H9 (cell line): ENCODE measurements around the gene GCHFR. TPM values are rescaled to one million over a fixed set of nuclear protein-coding genes. Genes with fewer than 3 reads are reported as not detected.

ENCODE experiments used
- DNase-seq: peaks from one replicate; pipeline ENCODE4 v3.0.0-alpha.2; 2017
- H2AFZ ChIP-seq: one replicate; pipeline ENCODE4 v1.6.1; 2013; ENCODE audit warnings: mild to moderate bottlenecking, low read length, control low read depth, moderate library complexity
- H2AK5ac ChIP-seq: 2 replicates; pipeline ENCODE4 v1.6.1; 2013; ENCODE audit warnings: low read length, control low read depth, mixed read lengths; ENCODE audit not compliant: insufficient read length
- H2BK120ac ChIP-seq: one replicate; pipeline ENCODE4 v1.6.1; 2013; ENCODE audit warnings: low read depth, mild to moderate bottlenecking, low read length, control low read depth, inconsistent platforms; ENCODE audit not compliant: poor library complexity, severe bottlenecking
- H2BK12ac ChIP-seq: 2 replicates; pipeline ENCODE4 v1.6.1; 2013; ENCODE audit warnings: low read length, control low read depth, mixed read lengths, low read depth; ENCODE audit not compliant: insufficient read length
- H2BK15ac ChIP-seq: 2 replicates; pipeline ENCODE4 v1.6.1; 2013; ENCODE audit warnings: low read depth, low read length, control low read depth
- H2BK20ac ChIP-seq: one replicate; pipeline ENCODE4 v1.6.1; 2013; ENCODE audit warnings: low read depth, mild to moderate bottlenecking, low read length, control low read depth, inconsistent platforms; ENCODE audit not compliant: poor library complexity, severe bottlenecking
- H2BK5ac ChIP-seq: 2 replicates; pipeline ENCODE4 v1.6.1; 2013; ENCODE audit warnings: low read length, control low read depth, mixed read lengths; ENCODE audit not compliant: insufficient read length
- H3K14ac ChIP-seq: 2 replicates; pipeline ENCODE4 v1.6.1; 2013; ENCODE audit warnings: low read length, control low read depth; ENCODE audit not compliant: insufficient read depth
- H3K18ac ChIP-seq: 2 replicates; pipeline ENCODE4 v1.6.1; 2013; ENCODE audit warnings: low read depth, mild to moderate bottlenecking, mixed read lengths, low read length, control low read depth; ENCODE audit not compliant: insufficient read length
- H3K23ac ChIP-seq: 2 replicates; pipeline ENCODE4 v1.6.1; 2013; ENCODE audit warnings: low read length, control low read depth, mixed read lengths, low read depth; ENCODE audit not compliant: insufficient read length
- H3K23me2 ChIP-seq: 2 replicates; pipeline ENCODE4 v1.6.1; 2013; ENCODE audit warnings: low read depth, mild to moderate bottlenecking, mixed read lengths, low read length, control low read depth; ENCODE audit not compliant: insufficient read length, poor library complexity, severe bottlenecking
- H3K27ac ChIP-seq: 2 replicates; pipeline ENCODE4 v1.5.1; 2013; ENCODE audit warnings: low read length, control low read depth, mixed read lengths, low read depth; ENCODE audit not compliant: insufficient read length
- H3K27me3 ChIP-seq: 2 replicates; pipeline ENCODE4 v1.6.1; 2013; ENCODE audit warnings: low read length, control low read depth, inconsistent platforms; ENCODE audit not compliant: insufficient read depth
- H3K4ac ChIP-seq: 2 replicates; pipeline ENCODE4 v1.6.1; 2013; ENCODE audit warnings: low read depth, mild to moderate bottlenecking, control low read depth, inconsistent platforms, low read length, moderate library complexity
- H3K4me1 ChIP-seq: 2 replicates; pipeline ENCODE4 v1.6.1; 2013; ENCODE audit warnings: low read length, control low read depth, inconsistent platforms; ENCODE audit not compliant: insufficient read depth
- H3K4me2 ChIP-seq: 2 replicates; pipeline ENCODE4 v1.6.1; 2013; ENCODE audit warnings: low read length, control low read depth, mixed read lengths; ENCODE audit not compliant: insufficient read length, insufficient read depth
- H3K56ac ChIP-seq: 2 replicates; pipeline ENCODE4 v1.6.1; 2013; ENCODE audit warnings: low read depth, mild to moderate bottlenecking, mixed read lengths, low read length, control low read depth; ENCODE audit not compliant: insufficient read length
- H3K79me1 ChIP-seq: 2 replicates; pipeline ENCODE4 v1.6.1; 2013; ENCODE audit warnings: low read depth, mild to moderate bottlenecking, moderate library complexity, low read length, control low read depth, inconsistent platforms; ENCODE audit not compliant: insufficient read depth, poor library complexity, severe bottlenecking
- H3K79me2 ChIP-seq: 2 replicates; pipeline ENCODE4 v1.6.1; 2013; ENCODE audit warnings: low read length, control low read depth, inconsistent platforms; ENCODE audit not compliant: insufficient read depth
- H3K9ac ChIP-seq: 2 replicates; pipeline ENCODE4 v1.6.1; 2013; ENCODE audit warnings: low read length, control low read depth, mixed read lengths; ENCODE audit not compliant: insufficient read length; ENCODE audit errors: extremely low read depth
- H3K9me3 ChIP-seq: one replicate; pipeline ENCODE4 v1.6.1; 2013; ENCODE audit warnings: low read depth, low read length, inconsistent platforms; ENCODE audit not compliant: control insufficient read depth
- H3T11ph ChIP-seq: one replicate; pipeline ENCODE4 v1.6.1; 2013; ENCODE audit warnings: mild to moderate bottlenecking, low read length, control low read depth, inconsistent platforms
- H4K20me1 ChIP-seq: one replicate; pipeline ENCODE4 v1.6.1; 2013; ENCODE audit not compliant: control insufficient read depth, insufficient read length, insufficient read depth
- H4K5ac ChIP-seq: 2 replicates; pipeline ENCODE4 v1.6.1; 2013; ENCODE audit warnings: low read depth, mild to moderate bottlenecking, mixed read lengths, low read length, control low read depth; ENCODE audit not compliant: insufficient read length
- H4K8ac ChIP-seq: replicated peaks from 2 replicates; pipeline ENCODE4 v1.6.1; 2013; ENCODE audit warnings: low read length, control low read depth, mixed read lengths, low read depth; ENCODE audit not compliant: insufficient read length
- H4K91ac ChIP-seq: 2 replicates; pipeline ENCODE4 v1.6.1; 2013; ENCODE audit warnings: low read depth, mild to moderate bottlenecking, moderate library complexity, mixed read lengths, low read length, control low read depth; ENCODE audit not compliant: insufficient read length
- H3K27ac Mint-ChIP-seq, 3 experiments: 2 replicates in 2 of 3; 3 replicates in 1 of 3; pipeline ENCODE4 v1.8.0; 2020 to 2021; ENCODE audit warnings: mixed read lengths in 3 of 3, mild to moderate bottlenecking in 1 of 3, moderate library complexity in 1 of 3
- H3K27me3 Mint-ChIP-seq: 2 replicates; pipeline ENCODE4 v1.8.0; 2021; ENCODE audit warnings: low read depth, mild to moderate bottlenecking, moderate library complexity, mixed read lengths
- H3K36me3 Mint-ChIP-seq, 3 experiments: 2 replicates in 2 of 3; 3 replicates in 1 of 3; pipeline ENCODE4 v1.8.0; 2020 to 2021; ENCODE audit warnings: low read depth in 3 of 3, mixed read lengths in 3 of 3; ENCODE audit not compliant: insufficient read depth in 1 of 3
- H3K4me1 Mint-ChIP-seq, 2 experiments: 2 replicates each; pipeline ENCODE4 v1.8.0; 2020; ENCODE audit warnings: mixed read lengths in 2 of 2
- H3K4me3 Mint-ChIP-seq, 2 experiments: 2 replicates in 1 of 2; 3 replicates in 1 of 2; pipeline ENCODE4 v1.8.0; 2020 to 2021; ENCODE audit warnings: mild to moderate bottlenecking in 2 of 2, mixed read lengths in 2 of 2, moderate library complexity in 1 of 2
- H3K9me3 Mint-ChIP-seq, 2 experiments: 2 replicates in 1 of 2; 3 replicates in 1 of 2; pipeline ENCODE4 v1.8.0; 2020; ENCODE audit warnings: mild to moderate bottlenecking in 2 of 2, mixed read lengths in 2 of 2, moderate library complexity in 1 of 2
- WGBS: extraction: QIAGEN DNeasy Blood & Tissue Kit; methylation state at CpG from one replicate; pipeline ENCODE4 v1.1.7; 2013; ENCODE audit warnings: missing lambda C conversion rate, low lambda C conversion rate, mixed read lengths; ENCODE audit not compliant: insufficient read length; ENCODE audit errors: extremely low coverage; 5-methylcytosine and 5-hydroxymethylcytosine counted together
- total RNA-seq: library from RNA; stranded (reverse); gene quantifications from 2 replicates; pipeline ENCODE4 v1.2.1, GENCODE V29; 2021
- TF ChIP-seq, protein P1 (sequence below): fragments of 200-600 bp; sonication (generic); conservative IDR thresholded peaks from 3 replicates; pipeline ENCODE4 v1.8.0; 2021; ENCODE audit warnings: antibody characterized with exemption, mild to moderate bottlenecking

The GCHFR gene
- total RNA-seq, 1 experiment from 2014 or later, result 37.0 TPM

DNA sequence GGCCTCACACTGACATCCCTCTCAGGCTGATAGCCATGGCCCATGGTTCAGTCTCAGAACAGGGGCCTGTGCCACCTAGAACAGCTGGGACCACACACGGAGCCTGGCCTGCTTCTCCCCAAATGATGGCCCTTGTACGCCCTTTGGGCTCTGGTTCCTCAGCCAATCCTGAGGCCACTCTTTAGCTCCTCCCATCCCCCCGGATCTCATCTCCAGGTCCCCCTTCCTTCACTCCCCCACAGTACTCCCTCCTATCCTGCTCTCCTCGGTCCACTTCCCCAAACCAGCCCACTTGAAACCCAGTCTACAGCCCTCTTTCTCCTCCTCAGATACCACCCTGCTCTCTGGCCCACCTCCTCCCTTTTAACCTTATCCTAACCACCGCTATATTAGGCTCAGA lies 25.3 kb downstream of the GCHFR start:
- Histone ChIP-seq H2BK120ac (no peak overlapping the region), H4K8ac (no peak overlapping the region), H2BK12ac (no peak overlapping the region), H2BK15ac (no peak overlapping the region), H3K14ac (peak overlapping the region; percentile 8; the same call in 1 of the 2 replicates), H3K9ac (no peak overlapping the region), H3K27ac (no peak overlapping the region), H3K4me2 (no peak overlapping the region), H3K27me3 (no peaks in the 10 kb centered on the region), H3K79me1 (peaks cover 4% of the 10 kb centered on the region), H3K18ac (no peak overlapping the region), H2AFZ (no peak overlapping the region), H3K23ac (no peak overlapping the region), H3K9me3 (no peaks in the 10 kb centered on the region), H2BK5ac (no peak overlapping the region), H2AK5ac (no peak overlapping the region), H4K20me1 (no peaks in the 10 kb centered on the region), H3K4me1 (peaks cover 9% of the 10 kb centered on the region; the same call in 1 of the 2 replicates), H3K23me2 (no peaks in the 10 kb centered on the region), H3K4ac (no peak overlapping the region), H4K5ac (no peak overlapping the region), H3K79me2 (no peaks in the 10 kb centered on the region), H3T11ph (no peak overlapping the region), H3K56ac (no peak overlapping the region), H2BK20ac (no peak overlapping the region), H4K91ac (no peak overlapping the region)
- Mint-ChIP-seq H3K9me3 (no peaks in the 10 kb centered on the region), H3K36me3 (peaks cover 6 to 17% (median 14%) of the 10 kb centered on the region in 3 experiments; a peak in 5 of 7 replicates), H3K27ac (peak overlapping the region in 1 of 3 experiments; percentile 16; a peak in 2 of 7 replicates), H3K27me3 (no peaks in the 10 kb centered on the region), H3K4me3 (0 out of 5 replicates have a peak overlapping the region, but pooled peaks of 1 of the 2 experiments have one; percentile 2), H3K4me1 (peaks cover 44 to 45% of the 10 kb centered on the region in 2 experiments)
- no CpG with 5 or more reads among the region's 5 CpGs for WGBS
- no peak for DNase-seq
- TF ChIP-seq, protein P1, sequence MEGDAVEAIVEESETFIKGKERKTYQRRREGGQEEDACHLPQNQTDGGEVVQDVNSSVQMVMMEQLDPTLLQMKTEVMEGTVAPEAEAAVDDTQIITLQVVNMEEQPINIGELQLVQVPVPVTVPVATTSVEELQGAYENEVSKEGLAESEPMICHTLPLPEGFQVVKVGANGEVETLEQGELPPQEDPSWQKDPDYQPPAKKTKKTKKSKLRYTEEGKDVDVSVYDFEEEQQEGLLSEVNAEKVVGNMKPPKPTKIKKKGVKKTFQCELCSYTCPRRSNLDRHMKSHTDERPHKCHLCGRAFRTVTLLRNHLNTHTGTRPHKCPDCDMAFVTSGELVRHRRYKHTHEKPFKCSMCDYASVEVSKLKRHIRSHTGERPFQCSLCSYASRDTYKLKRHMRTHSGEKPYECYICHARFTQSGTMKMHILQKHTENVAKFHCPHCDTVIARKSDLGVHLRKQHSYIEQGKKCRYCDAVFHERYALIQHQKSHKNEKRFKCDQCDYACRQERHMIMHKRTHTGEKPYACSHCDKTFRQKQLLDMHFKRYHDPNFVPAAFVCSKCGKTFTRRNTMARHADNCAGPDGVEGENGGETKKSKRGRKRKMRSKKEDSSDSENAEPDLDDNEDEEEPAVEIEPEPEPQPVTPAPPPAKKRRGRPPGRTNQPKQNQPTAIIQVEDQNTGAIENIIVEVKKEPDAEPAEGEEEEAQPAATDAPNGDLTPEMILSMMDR, result no peak
